GM18861 (cell line): ENCODE results near the gene CHMP1B.

Source experiments
- ATAC-seq: cut with Tn5 transposase; IDR thresholded peaks from one replicate; pipeline ENCODE4 v1.9.1; 2021; ENCODE audit not compliant: unreplicated experiment

CHMP1B gene

GRCh38 chr18:11851146-11851805 lies at the start of gene CHMP1B:
CHMP1B (plus strand) TSS chr18:11851413; CDS start chr18:11851512, 99 bp downstream.
- ATAC-seq, result peak; percentile 81

- ATAC-seq, result no peak
Measured at GRCh38 chr18:11801573-11801972, 49.6 kb upstream of the CHMP1B start.

GRCh38 chr18:11802158-11802557 lies 49.1 kb upstream of the CHMP1B start:
- no peak for ATAC-seq

GRCh38 chr18:11802586-11802985 lies 48.6 kb upstream of the CHMP1B start:
- no peak for ATAC-seq

- no peak for ATAC-seq
Measured at GRCh38 chr18:11807233-11807632, 44.0 kb upstream of the CHMP1B start.

- ATAC-seq, result no peak
Measured at GRCh38 chr18:11808001-11808855, 43.0 kb upstream of the CHMP1B start.

- ATAC-seq, result no peak
Measured at GRCh38 chr18:11809895-11810294, 41.3 kb upstream of the CHMP1B start.

- ATAC-seq, result no peak
Measured at GRCh38 chr18:11810379-11810778, 40.8 kb upstream of the CHMP1B start.

GRCh38 chr18:11811009-11811408 lies 40.2 kb upstream of the CHMP1B start:
- no peak for ATAC-seq

GRCh38 chr18:11817229-11817628 lies 34.0 kb upstream of the CHMP1B start:
- ATAC-seq, result no peak

GRCh38 chr18:11818486-11819203 lies 32.6 kb upstream of the CHMP1B start:
- no peak for ATAC-seq

- ATAC-seq, result no peak
Measured at GRCh38 chr18:11819938-11820337, 31.3 kb upstream of the CHMP1B start.

- no peak for ATAC-seq
Measured at GRCh38 chr18:11820697-11821096, 30.5 kb upstream of the CHMP1B start.

- ATAC-seq, result no peak
Measured at GRCh38 chr18:11821208-11821607, 30.0 kb upstream of the CHMP1B start.

GRCh38 chr18:11821643-11822237 lies 29.5 kb upstream of the CHMP1B start:
- ATAC-seq, result no peak

GRCh38 chr18:11823545-11823944 lies 27.7 kb upstream of the CHMP1B start:
- no peak for ATAC-seq

GRCh38 chr18:11826836-11827235 lies 24.4 kb upstream of the CHMP1B start:
- ATAC-seq, result no peak

GRCh38 chr18:11828786-11829432 lies 22.3 kb upstream of the CHMP1B start:
- ATAC-seq, result no peak

GRCh38 chr18:11830585-11830984 lies 20.6 kb upstream of the CHMP1B start:
- no peak for ATAC-seq

- no peak for ATAC-seq
Measured at GRCh38 chr18:11831921-11832320, 19.3 kb upstream of the CHMP1B start.

- ATAC-seq, result no peak
Measured at GRCh38 chr18:11834772-11835171, 16.4 kb upstream of the CHMP1B start.
